ENCODE results near the gene COQ10A. TPM values are rescaled to one million over a fixed set of nuclear protein-coding genes. Genes with fewer than 3 reads are reported as not detected.
A peak's percentile ranks its signal among the peaks of the same experiment; 100 is the strongest.

Gene COQ10A
- total and polyA plus RNA-seq, 2 of the 13 experiments (the other 11 are each of a cell fraction or from before 2014, with no cell fraction given): 21.0 to 37.3 TPM

GRCh38 chr12:56266693-56267442 lies at the start of gene COQ10A (continued):
- TF ChIP-seq ZFP62 (CRISPR knock-in tag; IDR thresholded peaks at IDR 0.05) (no peak), TCF7L2 (IDR thresholded peaks at IDR 0.05; ENCODE audit: low read depth, low read length) (no peak), XBP1 (CRISPR knock-in tag; IDR thresholded peaks at IDR 0.05) (no peak), NKX3-1 (CRISPR knock-in tag; IDR thresholded peaks at IDR 0.05) (no peak), KLF13 (CRISPR knock-in tag; IDR thresholded peaks at IDR 0.05) (no peak), FOXO1 (CRISPR knock-in tag; IDR thresholded peaks at IDR 0.05) (peak; percentile 47; the same call in 1 of the 2 replicates), PLSCR1 (CRISPR knock-in tag; IDR thresholded peaks at IDR 0.05; ENCODE audit: borderline replicate concordance) (no peak), MZF1 (CRISPR knock-in tag; IDR thresholded peaks at IDR 0.05; ENCODE audit: borderline replicate concordance) (no peak), SNAI1 (CRISPR knock-in tag; IDR thresholded peaks at IDR 0.05; ENCODE audit: borderline replicate concordance) (no peak), ZNF260 (CRISPR knock-in tag; IDR thresholded peaks at IDR 0.05; ENCODE audit: borderline replicate concordance, low read depth) (no peak), ZBTB40 (IDR thresholded peaks at IDR 0.05) (no peak), ZBTB40 (CRISPR knock-in tag; IDR thresholded peaks at IDR 0.05) (peak; percentile 26; the same call in 1 of the 2 replicates), GMEB2 (CRISPR knock-in tag; IDR thresholded peaks at IDR 0.05; ENCODE audit: low read depth) (no peak), ZNF513 (CRISPR knock-in tag; conservative IDR thresholded peaks at IDR 0.05) (no peak), TOPORS (CRISPR knock-in tag; IDR thresholded peaks at IDR 0.05) (peak; percentile 90)

Data from HepG2 (cell line).